ENCODE measurements around the gene PRMT7. TPM values are rescaled to one million over a fixed set of nuclear protein-coding genes. Genes with fewer than 3 reads are reported as not detected.

Gene PRMT7
- 32.0 and 47.7 TPM in 2 replicates for total RNA-seq

GRCh38 chr16:68310774-68311511 is at the start of gene PRMT7, which contains the start of gene SLC7A6OS:
PRMT7 (plus strand) TSS chr16:68311019; CDS start chr16:68315980, 4,961 bp downstream.
SLC7A6OS (minus strand) TSS chr16:68310946; CDS start chr16:68310926, 20 bp downstream.

GRCh38 chr16:68264128-68265077 is 46.4 kb upstream of the PRMT7 start, which contains the start of gene SLC7A6:
SLC7A6 (plus strand) TSS chr16:68264526; CDS start chr16:68274727, 10,201 bp downstream.

Other genes starting within 250 kb of the PRMT7 start
- 6.7 and 8.3 TPM in 2 replicates for gene NFATC3, start 225.6 kb upstream of the PRMT7 start, total RNA-seq
- gene ESRP2, start 74.9 kb upstream of the PRMT7 start, total RNA-seq: 0.09 and 0.14 TPM in 2 replicates
- gene PLA2G15, start 65.6 kb upstream of the PRMT7 start, total RNA-seq: 17.2 and 27.3 TPM in 2 replicates
- gene SLC7A6, start 46.5 kb upstream of the PRMT7 start, total RNA-seq: 9.8 and 14.1 TPM in 2 replicates
- gene SLC7A6OS, start 73 bp upstream of the PRMT7 start, total RNA-seq: 12.5 and 12.9 TPM in 2 replicates
- gene SMPD3, start 137.5 kb downstream of the PRMT7 start, total RNA-seq: 0.09 and 0.14 TPM in 2 replicates
- 20.3 TPM in 2 replicates for gene ZFP90, start 228.3 kb downstream of the PRMT7 start, total RNA-seq

Measured in smooth muscle cell of bladder (primary cell).